ENCODE results near the gene CHRD.
"Not testable (repeated sequence)": the region's sequence is repeated elsewhere in the genome, so short reads cannot be mapped to it uniquely, and the experiment has no call there.

The CHRD gene

DNA sequence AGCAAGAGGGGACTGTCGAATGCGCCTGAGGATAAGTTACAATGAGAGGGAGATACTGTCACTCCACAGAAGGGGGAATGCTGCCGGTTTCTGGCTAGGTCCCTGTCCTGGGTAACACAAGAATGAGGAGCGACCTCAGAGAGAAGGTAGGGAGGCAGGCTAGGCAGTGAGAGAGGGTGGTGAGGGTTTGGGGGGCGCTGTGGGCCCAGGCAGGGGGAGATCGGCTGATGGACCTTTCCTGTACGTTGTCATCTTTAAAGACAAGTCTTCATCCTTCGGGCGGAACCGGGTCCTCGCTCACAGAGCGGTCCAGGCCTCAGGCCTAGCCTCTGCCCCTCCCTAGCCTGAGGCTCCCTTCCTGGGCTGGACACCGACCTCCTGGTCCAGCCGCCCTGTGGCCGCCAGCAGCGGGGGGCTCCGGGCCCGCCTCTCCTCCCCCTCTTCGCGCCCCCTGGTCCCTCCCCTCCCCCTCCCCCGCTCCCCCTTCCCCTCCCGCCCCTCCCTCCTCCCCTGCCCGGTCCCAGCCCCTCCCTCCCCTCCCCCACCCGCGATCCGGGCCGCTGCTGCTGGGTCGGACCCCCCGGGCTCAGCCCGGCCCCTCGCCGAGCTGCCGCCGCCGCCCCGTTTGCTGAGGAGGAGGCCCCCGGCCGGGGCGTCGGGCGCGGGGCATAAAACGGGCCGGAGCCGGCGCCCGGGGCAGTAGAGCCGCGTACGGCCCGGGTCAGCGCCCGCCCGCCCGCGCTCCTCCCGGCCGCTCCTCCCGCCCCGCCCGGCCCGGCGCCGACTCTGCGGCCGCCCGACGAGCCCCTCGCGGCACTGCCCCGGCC is at the start of gene CHRD:
Gene CHRD (plus strand): TSS at position 697 of the 827 bp plus-strand sequence. CDS start 265 bp downstream, outside the sequence.
- DNase-seq (ENCODE audit: low spot score): no peak

DNA sequence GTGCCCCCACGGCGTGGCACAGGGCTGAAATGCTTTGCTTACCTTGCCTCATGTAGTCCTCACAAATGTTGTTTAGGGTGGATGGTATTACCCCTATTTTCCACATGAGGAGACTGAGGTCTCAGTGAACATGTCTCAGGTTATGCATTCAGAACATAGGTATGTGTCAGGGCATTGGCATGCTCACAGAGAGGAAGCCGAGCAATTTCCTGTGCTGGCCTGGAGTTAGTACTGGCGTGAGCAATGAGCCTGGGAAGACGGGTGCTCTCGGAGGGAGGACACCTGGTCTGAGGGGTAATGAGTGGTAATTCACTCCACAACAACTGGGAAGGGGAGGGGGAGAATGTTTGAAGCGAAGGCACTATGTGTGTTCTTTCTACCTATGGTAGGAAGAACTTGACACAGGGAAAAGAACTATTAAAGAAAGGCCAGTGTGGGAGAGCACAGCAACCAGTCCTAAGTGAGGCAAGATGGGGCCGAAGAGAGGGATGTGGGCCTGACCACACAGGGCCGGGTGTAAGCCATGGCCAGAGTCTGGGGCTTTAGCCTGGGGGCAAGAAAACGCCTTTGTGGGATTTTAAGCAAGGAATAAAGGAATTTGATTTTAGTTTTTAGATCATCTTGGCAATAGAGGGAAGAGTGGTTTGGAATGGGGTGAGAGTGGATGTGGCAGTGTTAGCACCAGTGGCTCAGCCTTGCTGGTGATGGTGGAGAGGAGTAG is 47.3 kb upstream of the CHRD start:
- peak; percentile 73 for DNase-seq (ENCODE audit: low spot score)

DNA sequence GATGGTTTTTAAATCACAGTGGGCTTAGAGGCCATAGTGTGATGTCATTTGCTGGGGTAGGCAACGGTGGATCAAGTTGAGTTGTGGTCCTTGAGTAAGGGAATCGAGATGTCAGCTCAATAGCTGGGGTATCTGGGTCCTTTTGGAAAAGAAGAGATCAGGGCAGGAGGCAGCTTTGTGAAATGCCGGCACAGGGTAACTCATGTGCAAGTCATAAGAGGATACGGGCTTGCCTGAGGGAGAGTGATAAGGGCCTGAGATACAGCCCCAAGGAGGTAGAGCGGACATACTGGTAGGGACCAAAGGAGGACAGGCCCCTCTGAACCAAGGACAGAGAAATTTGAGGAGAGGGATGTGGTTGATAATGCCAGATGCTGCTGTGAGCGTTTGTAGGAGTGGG is 46.7 kb upstream of the CHRD start:
- no peak for DNase-seq (ENCODE audit: low spot score)

DNA sequence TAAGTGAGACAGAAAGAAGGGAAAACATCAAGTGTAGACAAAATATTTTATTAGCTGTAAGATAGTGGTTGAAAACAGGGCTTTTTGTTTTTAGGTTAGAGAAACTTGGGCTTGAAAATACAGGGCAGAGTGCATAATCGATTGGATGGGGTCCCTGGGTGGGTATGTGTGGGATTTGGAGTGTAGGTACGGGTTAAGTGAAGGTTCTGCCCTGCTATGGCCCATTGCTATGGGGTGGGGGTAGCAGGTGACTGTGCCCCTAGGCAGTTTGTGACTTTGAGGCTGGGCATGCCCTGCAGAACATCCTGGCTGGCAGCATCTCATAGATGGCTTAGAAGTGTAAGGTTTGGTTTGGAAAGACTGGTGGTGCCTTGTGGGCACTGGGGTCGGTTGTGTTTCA is 46.2 kb upstream of the CHRD start:
- DNase-seq (ENCODE audit: low spot score): no peak

DNA sequence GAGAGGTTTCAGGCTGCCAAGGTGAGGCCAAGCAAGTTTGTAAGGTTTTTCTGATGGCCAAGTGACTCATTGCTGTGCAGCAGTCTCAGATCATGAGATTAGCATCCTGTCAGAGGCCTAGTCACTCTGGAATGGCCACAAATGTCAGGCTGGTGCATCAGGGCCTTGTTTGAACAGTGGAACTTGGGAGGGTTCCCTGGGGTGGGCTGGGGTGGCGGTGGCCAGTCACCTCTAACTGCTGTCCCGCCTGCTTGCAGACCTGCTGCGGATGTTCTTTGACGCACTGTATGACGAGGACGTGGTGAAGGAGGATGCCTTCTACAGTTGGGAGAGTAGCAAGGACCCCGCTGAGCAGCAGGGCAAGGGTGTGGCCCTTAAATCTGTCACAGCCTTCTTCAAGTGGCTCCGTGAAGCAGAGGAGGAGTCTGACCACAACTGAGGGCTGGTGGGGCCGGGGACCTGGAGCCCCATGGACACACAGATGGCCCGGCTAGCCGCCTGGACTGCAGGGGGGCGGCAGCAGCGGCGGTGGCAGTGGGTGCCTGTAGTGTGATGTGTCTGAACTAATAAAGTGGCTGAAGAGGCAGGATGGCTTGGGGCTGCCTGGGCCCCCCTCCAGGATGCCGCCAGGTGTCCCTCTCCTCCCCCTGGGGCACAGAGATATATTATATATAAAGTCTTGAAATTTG is 45.2 kb upstream of the CHRD start:
- peak; percentile 77 for DNase-seq (ENCODE audit: low spot score)

DNA sequence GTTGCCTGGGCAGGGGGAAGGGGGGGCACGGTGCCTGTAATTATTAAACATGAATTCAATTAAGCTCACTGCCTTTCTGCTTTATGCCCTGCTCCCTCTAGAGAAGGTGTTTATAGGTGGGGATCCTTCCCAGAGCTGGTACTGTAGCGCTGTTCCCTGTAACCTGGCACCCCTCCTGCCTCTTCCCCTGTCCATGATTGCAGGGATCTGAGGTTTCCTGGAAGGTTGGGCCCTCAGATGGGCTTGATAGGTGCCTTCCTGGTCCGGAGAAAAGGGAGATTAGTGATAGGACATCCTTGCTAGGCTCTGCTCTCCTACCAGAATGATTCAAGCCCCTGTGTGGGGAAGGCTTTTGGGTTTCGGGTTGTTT is 44.6 kb upstream of the CHRD start:
- peak; percentile 62 for DNase-seq (ENCODE audit: low spot score)

DNA sequence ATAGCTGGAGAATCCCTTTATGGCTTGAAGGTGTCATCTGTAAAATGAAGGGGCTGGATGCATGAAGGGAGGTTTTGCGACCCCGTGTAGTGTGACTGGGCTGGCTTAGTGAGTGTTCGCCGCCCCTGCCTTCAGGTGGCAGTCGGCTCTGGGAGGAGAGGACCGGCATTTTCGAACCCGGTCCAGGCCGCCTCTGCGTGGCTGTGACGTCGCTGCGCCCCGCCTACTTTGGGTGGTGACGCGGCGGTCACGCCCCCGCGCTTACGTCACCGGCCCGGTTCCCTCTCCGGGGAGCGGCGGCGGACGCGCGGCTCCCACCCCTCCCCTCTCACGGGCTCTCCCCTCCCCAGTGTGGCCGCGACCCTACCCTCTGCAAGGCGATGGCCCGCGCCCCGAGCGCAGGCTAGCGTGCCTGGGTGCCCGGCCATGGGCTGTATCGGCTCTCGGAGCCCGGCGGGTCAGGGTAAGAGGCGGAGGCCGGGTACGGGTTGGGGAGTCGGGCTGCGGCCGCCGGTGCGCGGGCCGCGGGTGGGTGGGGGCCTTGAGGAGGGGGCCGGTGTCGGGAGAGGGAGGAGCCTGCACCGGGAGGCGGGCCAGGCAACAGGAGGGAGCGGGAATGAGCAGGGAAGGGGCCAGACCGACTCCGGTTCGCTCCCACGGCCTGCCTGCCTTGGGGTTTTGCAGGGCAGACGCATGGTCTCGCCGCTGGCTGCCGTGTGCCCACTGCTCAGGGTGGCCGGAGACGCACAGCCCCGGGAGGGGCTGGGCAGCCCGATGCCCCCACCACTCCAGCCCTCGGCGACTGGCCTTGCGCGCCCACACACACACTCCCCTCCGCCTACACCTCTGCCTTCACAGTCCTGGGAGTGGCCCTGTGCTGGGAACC is 44.0 kb upstream of the CHRD start:
- DNase-seq (ENCODE audit: low spot score): peak; percentile 71

DNA sequence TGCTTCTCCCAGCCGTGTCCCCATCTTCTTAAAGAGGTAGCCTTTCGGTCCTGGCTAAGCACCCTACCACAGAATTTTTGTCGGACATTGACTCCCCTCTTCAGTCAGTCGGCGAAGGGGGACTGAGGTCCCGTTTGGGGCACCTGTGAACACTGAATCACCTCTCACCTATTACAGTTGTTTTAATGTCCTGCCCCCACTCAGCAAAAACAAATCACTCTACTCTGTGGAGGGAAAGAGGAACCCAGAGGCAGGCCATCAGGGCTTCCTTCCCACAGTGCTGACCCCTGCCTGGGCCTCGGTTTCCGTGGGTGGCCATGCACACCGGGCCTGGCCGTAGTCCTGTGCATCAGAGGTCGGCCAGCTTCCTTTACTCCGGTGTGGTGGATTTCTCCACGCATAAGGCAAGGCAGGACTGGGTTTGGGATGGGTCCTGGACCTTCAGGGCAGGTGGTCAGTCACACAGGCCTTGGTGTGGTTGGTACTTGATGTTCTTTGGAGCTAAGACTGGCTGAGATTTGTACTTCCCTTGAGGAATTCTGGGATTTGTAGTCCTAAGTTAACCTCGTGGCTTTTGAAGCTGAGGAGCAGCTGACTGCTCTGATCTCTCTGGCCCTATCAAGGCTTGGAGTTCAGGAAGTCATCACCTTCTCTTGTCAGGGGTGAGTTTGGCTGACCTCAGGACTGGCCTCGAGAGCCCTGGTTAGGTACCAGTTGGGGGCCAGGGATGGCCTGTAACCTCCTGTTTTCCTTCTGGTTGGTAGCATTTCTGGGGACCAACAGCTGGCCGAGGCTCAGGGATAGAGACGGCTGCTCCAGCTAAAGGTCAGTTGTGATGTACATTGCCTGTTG is 43.1 kb upstream of the CHRD start:
- peak; percentile 71 for DNase-seq (ENCODE audit: low spot score)

DNA sequence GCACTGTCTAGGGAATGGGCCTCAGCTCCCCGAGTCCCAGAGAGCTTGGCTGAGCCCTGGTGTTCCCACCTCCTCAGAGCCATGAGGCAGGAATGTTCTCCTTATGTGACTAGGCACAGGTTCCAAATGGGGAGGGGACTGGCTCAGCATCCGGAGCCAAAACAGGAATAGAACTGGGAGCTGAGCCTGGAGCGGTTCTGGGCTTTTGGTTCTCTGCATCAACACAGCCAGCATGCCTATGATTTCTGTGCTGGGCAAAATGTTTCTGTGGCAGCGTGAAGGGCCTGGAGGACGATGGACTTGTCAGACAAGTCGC is 42.5 kb upstream of the CHRD start, which contains the start of gene FAM131A:
Gene FAM131A (plus strand): TSS at position 202 of the 316 bp plus-strand sequence. CDS start 31 bp downstream, at position 233.
- no peak for DNase-seq (ENCODE audit: low spot score)

DNA sequence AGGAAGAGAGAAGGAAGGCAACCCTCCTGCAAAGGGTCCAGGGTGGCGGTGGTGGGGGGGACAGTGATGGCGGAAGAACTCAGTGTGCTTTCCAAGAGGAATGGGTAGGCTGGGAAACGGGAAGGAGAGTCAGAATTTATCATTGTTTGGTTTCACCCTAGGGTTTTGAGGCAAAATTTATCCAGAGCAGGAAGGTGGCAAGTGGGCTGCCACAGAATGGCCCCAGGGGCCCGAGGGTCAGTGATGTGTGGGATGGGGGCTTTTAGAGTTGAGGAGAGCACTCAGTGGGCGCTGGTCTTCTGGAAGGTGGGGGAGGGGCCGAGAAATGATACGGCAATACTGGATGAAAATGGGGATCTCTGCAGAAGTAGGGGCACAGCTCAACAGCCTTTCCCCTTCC is 41.9 kb upstream of the CHRD start:
- DNase-seq (ENCODE audit: low spot score): no peak

DNA sequence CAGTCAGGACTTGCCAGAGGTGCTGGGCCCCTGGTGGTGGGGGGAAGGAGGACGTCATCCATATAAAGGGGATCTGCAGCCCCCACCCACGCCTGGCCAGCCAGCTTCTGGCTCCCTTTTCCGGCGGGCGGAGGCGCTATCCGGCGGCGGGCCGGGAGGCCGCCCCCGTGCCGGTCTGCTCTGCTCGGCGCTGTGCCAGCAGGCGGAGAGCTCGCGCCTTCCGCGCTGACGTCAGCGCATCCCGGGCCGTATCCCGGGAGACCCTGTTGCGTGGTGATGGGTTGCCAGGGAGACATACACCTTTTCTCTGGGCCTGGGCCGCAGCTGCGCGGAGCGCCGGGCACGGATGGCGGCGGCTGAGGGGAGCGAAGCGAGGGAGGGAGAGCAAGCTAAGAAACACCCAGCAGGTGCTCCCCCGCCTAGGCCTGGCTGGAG is 41.3 kb upstream of the CHRD start:
- DNase-seq (ENCODE audit: low spot score): no peak

DNA sequence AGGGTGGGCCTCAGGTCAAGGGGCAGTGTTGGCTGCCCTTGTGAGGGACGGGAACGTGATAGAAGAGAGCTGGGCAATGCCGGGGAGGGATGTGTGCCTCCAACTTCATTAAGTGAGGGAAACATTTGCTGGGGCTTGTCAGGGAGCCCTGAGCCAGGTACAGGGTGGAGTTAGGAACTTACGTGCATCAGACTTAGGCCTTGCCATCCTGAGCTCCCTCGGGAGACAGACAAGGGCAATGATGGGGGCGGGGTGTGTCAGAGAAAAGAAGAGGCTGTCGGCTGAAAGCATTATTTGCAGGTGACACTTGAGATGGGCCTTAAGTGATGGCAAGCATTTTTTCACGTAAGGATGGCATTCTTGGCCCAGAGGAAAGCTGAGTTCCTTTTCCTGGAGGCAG is 40.9 kb upstream of the CHRD start:
- DNase-seq (ENCODE audit: low spot score): no peak

DNA sequence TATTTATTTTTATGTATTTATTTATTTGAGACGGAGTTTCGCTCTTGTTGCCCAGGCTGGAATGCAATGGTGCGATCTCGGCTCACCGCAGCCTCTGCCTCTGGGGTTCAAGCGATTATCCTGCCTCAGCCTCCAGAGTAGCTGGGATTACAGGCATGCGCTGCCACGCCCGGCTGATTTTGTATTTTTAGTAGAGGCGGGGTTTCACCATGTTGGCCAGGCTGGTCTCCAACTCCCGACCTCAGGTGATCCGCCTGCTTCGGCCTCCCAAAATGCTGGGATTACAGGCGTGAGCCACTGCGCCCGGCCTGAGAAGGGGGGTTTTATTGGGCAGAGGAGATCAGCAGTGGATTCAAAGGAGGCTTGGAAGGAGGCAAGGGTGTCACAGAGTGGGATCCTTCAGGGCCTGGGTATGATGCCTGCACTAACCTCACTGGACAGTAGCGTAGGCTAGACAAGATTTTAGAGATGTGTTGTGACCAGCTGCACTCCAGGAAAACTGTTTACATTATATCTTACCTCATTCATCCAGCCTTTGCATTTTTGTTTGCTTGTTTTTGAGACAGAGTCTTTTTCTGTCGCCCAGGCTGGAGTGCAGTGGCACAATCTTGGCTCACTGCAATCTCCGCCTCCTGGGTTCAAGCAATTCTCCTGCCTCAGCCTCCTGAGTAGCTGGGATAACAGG is 40.3 kb upstream of the CHRD start:
- DNase-seq (ENCODE audit: low spot score): not testable (repeated sequence)

DNA sequence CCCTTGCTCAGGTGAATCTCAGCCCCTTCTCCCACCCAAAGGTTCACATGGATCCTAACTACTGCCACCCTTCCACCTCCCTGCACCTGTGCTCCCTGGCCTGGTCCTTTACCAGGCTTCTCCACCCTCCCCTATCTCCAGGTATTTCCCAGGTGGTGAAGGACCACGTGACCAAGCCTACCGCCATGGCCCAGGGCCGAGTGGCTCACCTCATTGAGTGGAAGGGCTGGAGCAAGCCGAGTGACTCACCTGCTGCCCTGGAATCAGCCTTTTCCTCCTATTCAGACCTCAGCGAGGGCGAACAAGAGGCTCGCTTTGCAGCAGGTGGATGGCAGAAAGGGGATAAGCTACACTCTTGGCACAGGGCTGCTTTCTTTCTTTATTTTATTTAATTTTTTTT is 37.9 kb upstream of the CHRD start:
- DNase-seq (ENCODE audit: low spot score): no peak

DNA sequence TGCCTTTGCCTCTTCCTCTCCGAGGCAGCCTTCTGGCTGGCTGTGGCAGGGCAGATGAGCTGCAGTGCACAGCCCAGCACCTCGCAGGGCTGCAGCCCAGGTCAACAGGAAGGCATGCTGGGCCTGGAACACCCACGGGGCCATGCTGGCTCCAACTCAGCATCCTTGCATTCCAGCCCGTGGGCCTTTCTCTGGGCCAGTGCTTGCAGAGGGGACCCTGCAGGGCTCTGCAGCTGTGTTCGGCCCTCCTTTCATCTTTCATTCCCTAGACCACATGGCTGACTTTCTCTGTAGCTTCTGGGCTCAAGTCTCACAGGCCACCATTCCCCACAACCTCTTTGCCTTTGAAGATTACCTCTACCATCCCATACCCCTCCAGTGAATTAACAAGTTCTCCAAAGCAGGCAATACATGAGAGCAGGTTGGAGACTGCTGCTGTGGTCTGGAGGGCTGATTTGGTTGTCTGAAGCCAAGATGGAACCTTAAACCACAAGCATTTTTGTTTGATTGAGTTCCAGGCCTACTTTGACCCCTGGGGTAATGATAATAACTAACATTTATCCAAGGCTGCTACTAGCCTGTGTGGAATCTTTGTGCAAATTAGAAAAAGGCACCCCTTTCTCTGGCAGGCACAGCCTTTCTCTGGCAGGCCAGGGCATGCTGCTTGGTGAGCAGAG is 36.5 kb upstream of the CHRD start:
- DNase-seq (ENCODE audit: low spot score): no peak

DNA sequence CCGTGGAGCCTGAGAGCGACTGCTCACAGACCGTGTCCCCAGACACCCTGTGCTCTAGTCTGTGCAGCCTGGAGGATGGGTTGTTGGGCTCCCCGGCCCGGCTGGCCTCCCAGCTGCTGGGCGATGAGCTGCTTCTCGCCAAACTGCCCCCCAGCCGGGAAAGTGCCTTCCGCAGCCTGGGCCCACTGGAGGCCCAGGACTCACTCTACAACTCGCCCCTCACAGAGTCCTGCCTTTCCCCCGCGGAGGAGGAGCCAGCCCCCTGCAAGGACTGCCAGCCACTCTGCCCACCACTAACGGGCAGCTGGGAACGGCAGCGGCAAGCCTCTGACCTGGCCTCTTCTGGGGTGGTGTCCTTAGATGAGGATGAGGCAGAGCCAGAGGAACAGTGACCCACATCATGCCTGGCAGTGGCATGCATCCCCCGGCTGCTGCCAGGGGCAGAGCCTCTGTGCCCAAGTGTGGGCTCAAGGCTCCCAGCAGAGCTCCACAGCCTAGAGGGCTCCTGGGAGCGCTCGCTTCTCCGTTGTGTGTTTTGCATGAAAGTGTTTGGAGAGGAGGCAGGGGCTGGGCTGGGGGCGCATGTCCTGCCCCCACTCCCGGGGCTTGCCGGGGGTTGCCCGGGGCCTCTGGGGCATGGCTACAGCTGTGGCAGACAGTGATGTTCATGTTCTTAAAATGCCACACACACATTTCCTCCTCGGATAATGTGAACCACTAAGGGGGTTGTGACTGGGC is 35.1 kb upstream of the CHRD start:
- no peak for DNase-seq (ENCODE audit: low spot score)

DNA sequence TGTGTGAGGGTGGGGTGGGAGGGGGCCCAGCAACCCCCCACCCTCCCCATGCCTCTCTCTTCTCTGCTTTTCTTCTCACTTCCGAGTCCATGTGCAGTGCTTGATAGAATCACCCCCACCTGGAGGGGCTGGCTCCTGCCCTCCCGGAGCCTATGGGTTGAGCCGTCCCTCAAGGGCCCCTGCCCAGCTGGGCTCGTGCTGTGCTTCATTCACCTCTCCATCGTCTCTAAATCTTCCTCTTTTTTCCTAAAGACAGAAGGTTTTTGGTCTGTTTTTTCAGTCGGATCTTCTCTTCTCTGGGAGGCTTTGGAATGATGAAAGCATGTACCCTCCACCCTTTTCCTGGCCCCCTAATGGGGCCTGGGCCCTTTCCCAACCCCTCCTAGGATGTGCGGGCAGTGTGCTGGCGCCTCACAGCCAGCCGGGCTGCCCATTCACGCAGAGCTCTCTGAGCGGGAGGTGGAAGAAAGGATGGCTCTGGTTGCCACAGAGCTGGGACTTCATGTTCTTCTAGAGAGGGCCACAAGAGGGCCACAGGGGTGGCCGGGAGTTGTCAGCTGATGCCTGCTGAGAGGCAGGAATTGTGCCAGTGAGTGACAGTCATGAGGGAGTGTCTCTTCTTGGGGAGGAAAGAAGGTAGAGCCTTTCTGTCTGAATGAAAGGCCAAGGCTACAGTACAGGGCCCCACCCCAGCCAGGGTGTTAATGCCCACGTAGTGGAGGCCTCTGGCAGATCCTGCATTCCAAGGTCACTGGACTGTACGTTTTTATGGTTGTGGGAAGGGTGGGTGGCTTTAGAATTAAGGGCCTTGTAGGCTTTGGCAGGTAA is 34.3 kb upstream of the CHRD start:
- DNase-seq (ENCODE audit: low spot score): peak; percentile 95

Data from SW480 (cell line).